ENCODE data around the gene MRPL55. TPM values are rescaled to one million over a fixed set of nuclear protein-coding genes. Genes with fewer than 3 reads are reported as not detected.
A peak's percentile ranks its signal among the peaks of the same experiment; 100 is the strongest.

Gene MRPL55
- total and polyA plus RNA-seq, 2 experiments from 2014 or later, result 57.5 to 95.1 TPM

GRCh38 chr1:228142701-228143136 is 33.6 kb upstream of the MRPL55 start:
- no peak for DNase-seq
- H3K4me3 ChIP-seq, result peak overlapping the region; percentile 91; the same call in 1 of the 2 replicates
- 50% methylated on average over 10 to 11 of the region's 11 CpGs for WGBS, 2 experiments (ENCODE audit: low coverage in 1 of 2, low lambda C conversion rate in 2 of 2, missing lambda C conversion rate in 2 of 2)

GRCh38 chr1:228142155-228142691 is 33.1 kb upstream of the MRPL55 start:
- Histone ChIP-seq H3K27me3 (replicated peaks; ENCODE audit: insufficient read depth) (no peaks in the 10 kb centered on the region), H3K4me1 (ENCODE audit: insufficient read depth) (peaks cover 19% of the 10 kb centered on the region), H3K36me3 (ENCODE audit: low read depth) (no peaks in the 10 kb centered on the region), H3K27ac (peak overlapping the region; percentile 93), H4K20me1 (ENCODE audit: insufficient read depth) (peaks cover 24% of the 10 kb centered on the region; the same call in 1 of the 2 replicates), H3K4me3 (peak overlapping the region; percentile 91), H3K4me2 (ENCODE audit: unreplicated experiment) (peak overlapping the region; percentile 89), H3K9me3 (ENCODE audit: low read depth) (no peaks in the 10 kb centered on the region), H3K9me2 (ENCODE audit: insufficient read depth) (no peaks in the 10 kb centered on the region), H3K79me2 (ENCODE audit: insufficient read depth) (peaks cover 68% of the 10 kb centered on the region), H3F3A (ENCODE audit: insufficient read depth) (no peaks in the 10 kb centered on the region), H3K9ac (peak overlapping the region; percentile 96), H2AFZ (no peak overlapping the region)
- no peak for TF ChIP-seq EZH2phosphoT487 (IDR thresholded peaks at IDR 0.05; ENCODE audit: insufficient read depth, low read depth)
- no peak for TF ChIP-seq EZH2 (IDR thresholded peaks at IDR 0.05; ENCODE audit: insufficient read depth, poor library complexity, severe bottlenecking)
- in situ Hi-C loops (cut with MboI), result no loop called here
- DNase-seq, result no peak
- 63 to 68% methylated on average over 12 to 16 of the region's 16 CpGs for WGBS, 2 experiments (ENCODE audit: low coverage in 1 of 2, low lambda C conversion rate in 2 of 2, missing lambda C conversion rate in 2 of 2)

More at GRCh38 chr1:228142701-228143136, 33.6 kb upstream of the MRPL55 start:
- H3K4me2 ChIP-seq (ENCODE audit: unreplicated experiment), result peak overlapping the region; percentile 89
- H3K9me2 ChIP-seq (ENCODE audit: insufficient read depth), result no peaks in the 10 kb centered on the region
- H3K27me3 ChIP-seq (replicated peaks; ENCODE audit: insufficient read depth), result no peaks in the 10 kb centered on the region
- H3K27ac ChIP-seq, result peak overlapping the region; percentile 93
- H3F3A ChIP-seq (ENCODE audit: insufficient read depth), result no peaks in the 10 kb centered on the region
- H2AFZ ChIP-seq, result no peak overlapping the region
- TF ChIP-seq EZH2 (IDR thresholded peaks at IDR 0.05; ENCODE audit: insufficient read depth, poor library complexity, severe bottlenecking), result no peak
- TF ChIP-seq EZH2phosphoT487 (IDR thresholded peaks at IDR 0.05; ENCODE audit: insufficient read depth, low read depth), result no peak
- no peaks in the 10 kb centered on the region for H3K9me3 ChIP-seq (ENCODE audit: low read depth)
- peaks cover 24% of the 10 kb centered on the region; the same call in 1 of the 2 replicates for H4K20me1 ChIP-seq (ENCODE audit: insufficient read depth)
- in situ Hi-C loops (cut with MboI), result no loop called here
- peaks cover 19% of the 10 kb centered on the region for H3K4me1 ChIP-seq (ENCODE audit: insufficient read depth)
- H3K36me3 ChIP-seq (ENCODE audit: low read depth), result no peaks in the 10 kb centered on the region
- H3K9ac ChIP-seq, result peak overlapping the region; percentile 96; the same call in 1 of the 2 replicates
- peaks cover 73% of the 10 kb centered on the region for H3K79me2 ChIP-seq (ENCODE audit: insufficient read depth)

- no peaks in the 10 kb centered on the region for H3K9me3 ChIP-seq (ENCODE audit: low read depth)
- H3K79me2 ChIP-seq (ENCODE audit: insufficient read depth), result peaks cover 60% of the 10 kb centered on the region
- peaks cover 19% of the 10 kb centered on the region for H3K4me1 ChIP-seq (ENCODE audit: insufficient read depth)
- H3K9ac ChIP-seq, result peak overlapping the region; percentile 96
- H3K9me2 ChIP-seq (ENCODE audit: insufficient read depth), result no peaks in the 10 kb centered on the region
- H2AFZ ChIP-seq, result no peak overlapping the region
- H3K4me3 ChIP-seq, result peak overlapping the region; percentile 91
- no peaks in the 10 kb centered on the region for H3K36me3 ChIP-seq (ENCODE audit: low read depth)
- 18 to 28% methylated on average over 27 of the region's 27 CpGs for WGBS, 2 experiments (ENCODE audit: low coverage in 1 of 2, low lambda C conversion rate in 2 of 2, missing lambda C conversion rate in 2 of 2)
- peak; percentile 75 for DNase-seq
- in situ Hi-C loops (cut with MboI), result no loop called here
- TF ChIP-seq EZH2 (IDR thresholded peaks at IDR 0.05; ENCODE audit: insufficient read depth, poor library complexity, severe bottlenecking), result no peak
- TF ChIP-seq EZH2phosphoT487 (IDR thresholded peaks at IDR 0.05; ENCODE audit: insufficient read depth, low read depth), result no peak
- peaks cover 24% of the 10 kb centered on the region; the same call in 1 of the 2 replicates for H4K20me1 ChIP-seq (ENCODE audit: insufficient read depth)
- H3K27me3 ChIP-seq (replicated peaks; ENCODE audit: insufficient read depth), result peaks cover 5% of the 10 kb centered on the region; the same call in 1 of the 2 replicates
- peak overlapping the region; percentile 93 for H3K27ac ChIP-seq
- no peaks in the 10 kb centered on the region for H3F3A ChIP-seq (ENCODE audit: insufficient read depth)
- peak overlapping the region; percentile 89 for H3K4me2 ChIP-seq (ENCODE audit: unreplicated experiment)
Observed at GRCh38 chr1:228141226-228142044, 32.3 kb upstream of the MRPL55 start.

GRCh38 chr1:228140724-228141225 is 31.7 kb upstream of the MRPL55 start:
- H3K4me3 ChIP-seq, result peak overlapping the region; percentile 91

More at GRCh38 chr1:228140724-228141225, 31.7 kb upstream of the MRPL55 start:
- peaks cover 19% of the 10 kb centered on the region for H3K4me1 ChIP-seq (ENCODE audit: insufficient read depth)
- DNase-seq, result no peak
- no peaks in the 10 kb centered on the region for H3K36me3 ChIP-seq (ENCODE audit: low read depth)
- peaks cover 24% of the 10 kb centered on the region; the same call in 1 of the 2 replicates for H4K20me1 ChIP-seq (ENCODE audit: insufficient read depth)
- no peaks in the 10 kb centered on the region for H3K9me3 ChIP-seq (ENCODE audit: low read depth)
- peaks cover 53% of the 10 kb centered on the region for H3K79me2 ChIP-seq (ENCODE audit: insufficient read depth)
- H2AFZ ChIP-seq, result peak overlapping the region; percentile 64
- peak overlapping the region; percentile 93 for H3K27ac ChIP-seq
- in situ Hi-C loops (cut with MboI), result no loop called here
- no peaks in the 10 kb centered on the region for H3F3A ChIP-seq (ENCODE audit: insufficient read depth)
- peak overlapping the region; percentile 96 for H3K9ac ChIP-seq
- H3K9me2 ChIP-seq (ENCODE audit: insufficient read depth), result no peaks in the 10 kb centered on the region
- TF ChIP-seq EZH2 (IDR thresholded peaks at IDR 0.05; ENCODE audit: insufficient read depth, poor library complexity, severe bottlenecking) (no peak), EZH2phosphoT487 (IDR thresholded peaks at IDR 0.05; ENCODE audit: insufficient read depth, low read depth) (no peak)
- peaks cover 11% of the 10 kb centered on the region; the same call in 1 of the 2 replicates for H3K27me3 ChIP-seq (replicated peaks; ENCODE audit: insufficient read depth)
- 1 to 3% methylated on average over 22 to 24 of the region's 25 CpGs for WGBS, 2 experiments (ENCODE audit: low coverage in 1 of 2, low lambda C conversion rate in 2 of 2, missing lambda C conversion rate in 2 of 2)
- peak overlapping the region; percentile 89 for H3K4me2 ChIP-seq (ENCODE audit: unreplicated experiment)
